Caco-2 (cell line): ENCODE data around the gene ACHE. TPM values are rescaled to one million over a fixed set of nuclear protein-coding genes. Genes with fewer than 3 reads are reported as not detected.

Experiments
- BruUV-seq: library from RNA; stranded (reverse); fragments of 400-500 nt; replicated peaks from 2 replicates; lab custom pipeline; 2021; lab: Mats Ljungman, UMichigan
- CTCF ChIA-PET: fragments of 300-600 bp; sonication (Branson Sonifier 250); formaldehyde crosslinking; loops from one replicate; lab custom pipeline; 2022; ENCODE audit warnings: antibody characterized with exemption; lab: Charles Lee
- POLR2A ChIA-PET: fragments of 300-600 bp; sonication (Branson Sonifier 250); formaldehyde crosslinking; loops from one replicate; lab custom pipeline; 2022; ENCODE audit warnings: antibody characterized with exemption; lab: Charles Lee
- DNase-seq, 2 experiments: peaks; one replicate each; pipeline versions ENCODE4 v3.0.0 to v3.0.0-alpha.2; 2020 to 2022
- H3K27me3 ChIP-seq: replicated peaks from 2 replicates; pipeline ENCODE4 v1.6.0; 2011; ENCODE audit warnings: low read length; ENCODE audit not compliant: control insufficient read depth, insufficient read depth
- H3K36me3 ChIP-seq: 2 replicates; pipeline ENCODE4 v1.5.1; 2011; ENCODE audit warnings: low read length; ENCODE audit not compliant: control insufficient read depth, insufficient read depth
- H3K4me1 ChIP-seq: fragments of 250-450 bp; sonication (Bioruptor Pico); 2 replicates; pipeline ENCODE4 v1.5.1; 2020; ENCODE audit warnings: mild to moderate bottlenecking
- H3K4me3 ChIP-seq: 2 replicates; pipeline ENCODE4 v1.5.1; 2011; ENCODE audit warnings: low read depth, mild to moderate bottlenecking, control low read depth, low read length
- H3K9me3 ChIP-seq: fragments of 250-450 bp; sonication (Bioruptor Pico); 2 replicates; pipeline ENCODE4 v1.5.1; 2020; ENCODE audit warnings: mild to moderate bottlenecking, moderate library complexity
- H3K27ac Mint-ChIP-seq: one replicate; pipeline ENCODE4 v1.8.0; 2022; ENCODE audit warnings: mixed read lengths; ENCODE audit not compliant: unreplicated experiment
- H3K27me3 Mint-ChIP-seq: one replicate; pipeline ENCODE4 v1.8.0; 2022; ENCODE audit warnings: mixed read lengths; ENCODE audit not compliant: insufficient read depth, unreplicated experiment
- H3K36me3 Mint-ChIP-seq: one replicate; pipeline ENCODE4 v1.8.0; 2022; ENCODE audit warnings: mild to moderate bottlenecking, mixed read lengths; ENCODE audit not compliant: insufficient read depth, unreplicated experiment
- H3K4me1 Mint-ChIP-seq: one replicate; pipeline ENCODE4 v1.8.0; 2022; ENCODE audit warnings: low read depth, mixed read lengths; ENCODE audit not compliant: unreplicated experiment
- H3K4me3 Mint-ChIP-seq: one replicate; pipeline ENCODE4 v1.8.0; 2022; ENCODE audit warnings: mild to moderate bottlenecking, moderate library complexity, mixed read lengths; ENCODE audit not compliant: unreplicated experiment
- H3K9me3 Mint-ChIP-seq: one replicate; pipeline ENCODE4 v1.8.0; 2022; ENCODE audit warnings: mixed read lengths; ENCODE audit not compliant: unreplicated experiment
- intact Hi-C: fragments of 100-400 bp; cut with micrococcal nuclease; formaldehyde crosslinking; loops from one replicate; pipeline ENCODE4 v1.10.0; 2022; ENCODE audit not compliant: unreplicated experiment
- total RNA-seq: library from RNA; stranded (reverse); gene quantifications from 2 replicates; pipeline ENCODE4 v1.2.3, GENCODE V29; 2022
- TF ChIP-seq, protein P1 (sequence below), 2 experiments: fragments of 200-600 bp in 1 of 2; IDR thresholded peaks; 1 replicate in 1 of 2; 2 replicates in 1 of 2; pipeline versions ENCODE4 v1.5.1 to v1.8.0; 2011 to 2022; ENCODE audit warnings: antibody characterized with exemption in 1 of 2, control low read depth in 1 of 2, inconsistent platforms in 1 of 2, low read depth in 1 of 2, low read length in 1 of 2, mild to moderate bottlenecking in 1 of 2, moderate library complexity in 1 of 2; ENCODE audit not compliant: insufficient read depth in 1 of 2, severe bottlenecking in 1 of 2, unreplicated experiment in 1 of 2

ACHE gene
- total RNA-seq, 1 experiment from 2014 or later, result 19.0 TPM

GRCh38 chr7:100854146-100854895, 41.4 kb downstream of the ACHE start:
- intact Hi-C loops, result no loop called here
- ChIA-PET CTCF (interaction anchor here (0.6 kb wide), 1 partner anchor 122 kb away, joined by 7 read pairs; no protein-coding TSS in a partner anchor), POLR2A (no interaction called here)
- Mint-ChIP-seq H3K4me1 (peaks cover 15% of the 10 kb centered on the region), H3K36me3 (peaks cover 46% of the 10 kb centered on the region), H3K27ac (no peak overlapping the region), H3K27me3 (no peaks in the 10 kb centered on the region), H3K4me3 (no peak overlapping the region), H3K9me3 (no peaks in the 10 kb centered on the region)
- no TSS peak for BruUV-seq
- peaks cover 11% of the 10 kb centered on the region for H3K4me1 ChIP-seq
- H3K4me3 ChIP-seq, result no peak overlapping the region
- TF ChIP-seq, protein P1, sequence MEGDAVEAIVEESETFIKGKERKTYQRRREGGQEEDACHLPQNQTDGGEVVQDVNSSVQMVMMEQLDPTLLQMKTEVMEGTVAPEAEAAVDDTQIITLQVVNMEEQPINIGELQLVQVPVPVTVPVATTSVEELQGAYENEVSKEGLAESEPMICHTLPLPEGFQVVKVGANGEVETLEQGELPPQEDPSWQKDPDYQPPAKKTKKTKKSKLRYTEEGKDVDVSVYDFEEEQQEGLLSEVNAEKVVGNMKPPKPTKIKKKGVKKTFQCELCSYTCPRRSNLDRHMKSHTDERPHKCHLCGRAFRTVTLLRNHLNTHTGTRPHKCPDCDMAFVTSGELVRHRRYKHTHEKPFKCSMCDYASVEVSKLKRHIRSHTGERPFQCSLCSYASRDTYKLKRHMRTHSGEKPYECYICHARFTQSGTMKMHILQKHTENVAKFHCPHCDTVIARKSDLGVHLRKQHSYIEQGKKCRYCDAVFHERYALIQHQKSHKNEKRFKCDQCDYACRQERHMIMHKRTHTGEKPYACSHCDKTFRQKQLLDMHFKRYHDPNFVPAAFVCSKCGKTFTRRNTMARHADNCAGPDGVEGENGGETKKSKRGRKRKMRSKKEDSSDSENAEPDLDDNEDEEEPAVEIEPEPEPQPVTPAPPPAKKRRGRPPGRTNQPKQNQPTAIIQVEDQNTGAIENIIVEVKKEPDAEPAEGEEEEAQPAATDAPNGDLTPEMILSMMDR (IDR thresholded peaks at IDR 0.05; ENCODE audit: insufficient read depth in 1 of 2, low read depth in 1 of 2, low read length in 1 of 2, severe bottlenecking in 1 of 2, unreplicated experiment in 1 of 2), result no peak
- no peaks in the 10 kb centered on the region; the same call in 1 of the 2 replicates for H3K36me3 ChIP-seq
- no peak for DNase-seq
- H3K9me3 ChIP-seq, result no peaks in the 10 kb centered on the region
- no peaks in the 10 kb centered on the region for H3K27me3 ChIP-seq

- no peaks in the 10 kb centered on the region; the same call in 1 of the 2 replicates for H3K36me3 ChIP-seq
- no peaks in the 10 kb centered on the region for H3K9me3 ChIP-seq
- Mint-ChIP-seq H3K4me1 (peaks cover 15% of the 10 kb centered on the region), H3K27ac (peak within 1 kb of the TSS; percentile 66), H3K36me3 (peaks cover 40% of the 10 kb centered on the region), H3K27me3 (no peaks in the 10 kb centered on the region), H3K9me3 (peaks cover 4% of the 10 kb centered on the region), H3K4me3 (peak within 1 kb of the TSS; percentile 79)
- TF ChIP-seq, protein P1 (IDR thresholded peaks at IDR 0.05; ENCODE audit: insufficient read depth in 1 of 2, low read depth in 1 of 2, low read length in 1 of 2, severe bottlenecking in 1 of 2, unreplicated experiment in 1 of 2), result peak; percentile 89 to 97
- POLR2A ChIA-PET, result interaction anchor here (0.6 to 1.4 kb wide), 11 partner anchors 20 to 350 kb away, joined by 3 to 14 read pairs (median 4); partner anchors contain the start of genes EPHB4, FBXO24, POP7 and SRRT
- BruUV-seq, result TSS peak; percentile 90
- peak; percentile 93 to 95 for DNase-seq
- peaks cover 9% of the 10 kb centered on the region for H3K4me1 ChIP-seq
- peak within 1 kb of the TSS; percentile 74 for H3K4me3 ChIP-seq
- intact Hi-C loops, result loop anchor here (1.0 to 2.0 kb wide), 7 partner anchors 15 to 265 kb away; partner anchors contain the start of genes EPHB4, FBXO24, LRCH4 and UFSP1
- no peaks in the 10 kb centered on the region for H3K27me3 ChIP-seq
- CTCF ChIA-PET, result interaction anchor here (0.5 to 3.0 kb wide), 27 partner anchors 9 to 884 kb away, joined by 3 to 66 read pairs (median 4); partner anchors contain the start of genes EPHB4, MOSPD3, POP7 and SRRT
Measured at GRCh38 chr7:100852048-100852872, 43.4 kb downstream of the ACHE start, which contains the start of gene SLC12A9. TSS of gene SLC12A9 (plus strand) at chr7:100852713. CDS start at chr7:100854198, 1,485 bp downstream.

DNA sequence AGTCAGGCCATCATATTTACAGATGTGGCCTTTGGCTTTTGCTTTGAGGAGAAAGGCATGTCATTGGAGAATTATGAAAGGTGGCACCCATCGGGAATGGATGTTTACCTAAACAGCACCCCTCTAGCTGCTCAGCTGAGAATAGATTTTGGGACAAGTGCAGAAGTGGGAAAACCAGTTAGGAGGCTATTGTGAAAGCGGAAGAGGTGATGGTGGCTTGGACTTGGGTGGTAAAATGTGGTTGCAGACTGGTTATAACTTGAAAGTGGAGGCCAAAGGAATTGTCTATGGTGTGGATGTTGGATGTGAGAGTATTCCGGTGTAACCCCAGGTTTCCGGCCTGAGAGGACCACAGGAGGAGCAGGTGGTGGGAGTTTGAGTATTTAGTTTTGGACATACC, 48.3 kb downstream of the ACHE start:
- no TSS peak for BruUV-seq
- ChIA-PET POLR2A (interaction anchor here (0.7 kb wide), 1 partner anchor 19 kb away, joined by 6 read pairs; no protein-coding TSS in a partner anchor), CTCF (interaction anchor here (0.7 kb wide), 1 partner anchor 20 kb away, joined by 3 read pairs; the partner anchor contains the start of gene EPHB4)
- H3K27me3 Mint-ChIP-seq, result no peaks in the 10 kb centered on the region
- H3K4me1 ChIP-seq, result no peaks in the 10 kb centered on the region
- H3K9me3 Mint-ChIP-seq, result peaks cover 9% of the 10 kb centered on the region
- no peak for DNase-seq
- H3K4me3 Mint-ChIP-seq, result no peak overlapping the region
- H3K4me1 Mint-ChIP-seq, result peaks cover 10% of the 10 kb centered on the region
- H3K27me3 ChIP-seq, result no peaks in the 10 kb centered on the region
- intact Hi-C loops, result no loop called here
- H3K27ac Mint-ChIP-seq, result no peak overlapping the region
- TF ChIP-seq, protein P1 (IDR thresholded peaks at IDR 0.05; ENCODE audit: insufficient read depth in 1 of 2, low read depth in 1 of 2, low read length in 1 of 2, severe bottlenecking in 1 of 2, unreplicated experiment in 1 of 2), result no peak
- H3K4me3 ChIP-seq, result no peak overlapping the region
- H3K36me3 Mint-ChIP-seq, result peaks cover 12% of the 10 kb centered on the region
- H3K9me3 ChIP-seq, result no peaks in the 10 kb centered on the region
- H3K36me3 ChIP-seq, result no peaks in the 10 kb centered on the region
